GM13976 (cell line): ENCODE results near the gene HPSE2.

Source experiments
- DNase-seq: peaks from one replicate; pipeline ENCODE4 v3.0.0; 2012; ENCODE audit warnings: low spot score
- in situ Hi-C: fragments of 300-500 bp; cut with MboI; formaldehyde crosslinking; loops from one replicate; pipeline ENCODE4 v1.12.0; 2022; ENCODE audit warnings: low sequenced_read_pairs, mixed read lengths, inconsistent platforms; ENCODE audit not compliant: unreplicated experiment
- TF ChIP-seq, protein P1 (sequence below): IDR thresholded peaks from 2 replicates; pipeline ENCODE4 v1.5.1; 2012; ENCODE audit warnings: borderline replicate concordance, mild to moderate bottlenecking; ENCODE audit not compliant: insufficient read depth; ENCODE audit errors: extremely low read depth, missing control alignments, control extremely low read depth

Gene HPSE2

DNA sequence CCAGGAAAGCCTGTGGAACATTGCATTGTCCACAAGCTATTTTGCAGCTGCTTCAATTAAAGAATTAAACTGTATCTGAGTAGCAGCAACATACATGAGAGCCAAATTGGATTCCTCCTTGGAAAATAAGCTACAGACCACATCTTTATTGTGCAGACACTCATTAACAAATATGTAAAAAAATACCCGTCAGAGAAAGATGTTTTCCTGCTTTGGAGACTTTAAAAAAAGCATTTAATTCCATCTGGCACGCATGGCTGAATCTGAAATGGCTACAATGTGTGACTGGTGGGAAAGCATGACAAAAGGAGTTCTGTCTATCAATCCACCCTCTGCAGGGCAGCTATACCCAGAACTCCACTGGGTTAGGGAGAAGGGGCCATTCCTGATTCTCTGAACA lies 715.8 kb downstream of the HPSE2 start:
- TF ChIP-seq, protein P1, sequence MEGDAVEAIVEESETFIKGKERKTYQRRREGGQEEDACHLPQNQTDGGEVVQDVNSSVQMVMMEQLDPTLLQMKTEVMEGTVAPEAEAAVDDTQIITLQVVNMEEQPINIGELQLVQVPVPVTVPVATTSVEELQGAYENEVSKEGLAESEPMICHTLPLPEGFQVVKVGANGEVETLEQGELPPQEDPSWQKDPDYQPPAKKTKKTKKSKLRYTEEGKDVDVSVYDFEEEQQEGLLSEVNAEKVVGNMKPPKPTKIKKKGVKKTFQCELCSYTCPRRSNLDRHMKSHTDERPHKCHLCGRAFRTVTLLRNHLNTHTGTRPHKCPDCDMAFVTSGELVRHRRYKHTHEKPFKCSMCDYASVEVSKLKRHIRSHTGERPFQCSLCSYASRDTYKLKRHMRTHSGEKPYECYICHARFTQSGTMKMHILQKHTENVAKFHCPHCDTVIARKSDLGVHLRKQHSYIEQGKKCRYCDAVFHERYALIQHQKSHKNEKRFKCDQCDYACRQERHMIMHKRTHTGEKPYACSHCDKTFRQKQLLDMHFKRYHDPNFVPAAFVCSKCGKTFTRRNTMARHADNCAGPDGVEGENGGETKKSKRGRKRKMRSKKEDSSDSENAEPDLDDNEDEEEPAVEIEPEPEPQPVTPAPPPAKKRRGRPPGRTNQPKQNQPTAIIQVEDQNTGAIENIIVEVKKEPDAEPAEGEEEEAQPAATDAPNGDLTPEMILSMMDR, result no peak
- in situ Hi-C loops, result no loop called here
- DNase-seq, result no peak

DNA sequence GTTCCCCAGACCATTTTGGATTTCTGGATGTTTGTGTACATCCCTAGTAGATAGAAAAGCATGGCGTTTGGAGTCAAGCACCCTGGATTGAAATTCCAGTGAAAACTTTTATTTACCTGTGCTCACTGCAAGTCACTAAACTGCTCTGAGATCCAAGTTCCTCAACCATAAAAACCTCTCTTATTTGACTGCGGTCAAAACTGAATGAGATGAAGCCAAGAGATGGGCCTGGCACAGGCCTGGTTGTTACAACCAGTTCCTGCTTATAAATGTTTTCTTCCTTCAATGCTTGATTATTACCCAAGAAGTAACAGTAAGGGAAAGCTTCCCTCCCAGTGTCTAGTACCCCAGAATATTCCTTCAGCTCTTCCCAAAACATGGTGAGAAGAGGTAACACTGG lies 718.0 kb downstream of the HPSE2 start:
- no peak for DNase-seq
- TF ChIP-seq, protein P1, result no peak
- in situ Hi-C loops, result no loop called here

DNA sequence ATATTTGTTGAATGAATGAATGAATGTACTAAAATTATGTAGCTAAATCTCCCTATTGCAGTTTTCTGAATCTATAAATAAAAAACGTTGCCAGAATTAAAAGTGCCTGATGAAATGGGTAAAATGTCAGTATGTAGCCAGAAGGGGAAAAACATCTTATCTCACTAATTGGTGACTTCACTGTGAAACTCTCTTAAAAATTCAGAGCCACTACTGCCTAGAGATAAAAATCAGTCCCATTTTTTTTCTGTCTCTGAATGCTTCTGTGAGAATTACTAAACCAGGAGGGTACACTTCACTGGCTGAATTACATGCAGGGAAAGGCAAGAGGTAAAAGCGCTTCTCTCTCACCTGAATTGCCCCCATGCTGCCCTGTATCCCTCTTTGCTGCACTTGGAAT lies 719.3 kb downstream of the HPSE2 start:
- no peak for DNase-seq
- in situ Hi-C loops, result no loop called here
- TF ChIP-seq, protein P1, result no peak

GRCh38 chr10:98513704-98514103 lies 721.9 kb downstream of the HPSE2 start:
- in situ Hi-C loops, result no loop called here
- TF ChIP-seq, protein P1, result no peak
- no peak for DNase-seq

- no peak for DNase-seq
- TF ChIP-seq, protein P1, result no peak
- in situ Hi-C loops, result no loop called here
Measured at GRCh38 chr10:98511876-98512275, 723.8 kb downstream of the HPSE2 start.

- DNase-seq, result no peak
- TF ChIP-seq, protein P1, result no peak
- in situ Hi-C loops, result no loop called here
Measured at GRCh38 chr10:98510412-98510995, 725.1 kb downstream of the HPSE2 start.
